Tracheal epithelial cell (primary cell): ENCODE results near the gene KLHL10. TPM values are rescaled to one million over a fixed set of nuclear protein-coding genes. Genes with fewer than 3 reads are reported as not detected.

Source experiments
- total RNA-seq: library from RNA; depleted of rRNA; stranded (reverse); fragments of >200 nt; gene quantifications from 2 replicates; pipeline ENCODE4 v1.2.1, GENCODE V29; 2014

The KLHL10 gene
- total RNA-seq: not detected in 2 replicates

DNA sequence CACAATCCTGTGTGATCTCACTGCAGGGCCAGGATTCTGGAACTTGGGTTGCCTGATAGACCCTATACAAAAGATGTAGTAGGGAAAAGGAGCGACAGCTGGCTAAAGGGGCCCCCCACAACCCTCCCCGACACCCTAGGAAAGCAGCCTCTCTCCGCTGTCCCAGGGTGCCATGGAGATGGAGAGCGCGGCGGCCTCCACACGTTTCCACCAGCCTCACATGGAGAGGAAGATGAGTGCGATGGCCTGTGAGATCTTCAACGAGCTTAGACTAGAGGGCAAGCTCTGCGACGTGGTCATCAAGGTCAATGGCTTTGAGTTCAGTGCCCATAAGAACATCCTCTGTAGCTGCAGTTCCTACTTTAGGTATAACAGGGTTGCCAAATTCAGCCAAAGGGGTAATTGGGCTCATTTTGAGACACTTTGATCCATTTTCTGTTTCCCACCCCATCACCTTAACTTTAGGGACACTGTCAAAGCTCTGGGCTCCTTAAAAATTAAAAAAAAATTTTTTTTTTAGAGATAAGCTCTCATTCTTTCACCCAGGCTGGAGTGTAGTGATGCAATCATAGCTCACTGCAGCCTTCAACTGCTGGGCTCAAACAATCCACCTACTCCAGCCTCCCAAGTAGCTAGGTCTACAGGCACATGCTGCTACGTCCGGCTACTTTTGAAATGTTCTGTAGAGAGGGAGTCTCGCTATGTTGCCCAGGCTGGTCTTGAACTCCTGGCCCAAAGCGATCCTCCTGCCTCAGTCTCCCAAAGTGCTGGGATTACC lies at the start of gene KLHL10:
Gene KLHL10, plus strand, starts transcription at position 65 of the 778 bp plus-strand sequence. Its CDS starts 108 bp downstream, at position 173.

DNA sequence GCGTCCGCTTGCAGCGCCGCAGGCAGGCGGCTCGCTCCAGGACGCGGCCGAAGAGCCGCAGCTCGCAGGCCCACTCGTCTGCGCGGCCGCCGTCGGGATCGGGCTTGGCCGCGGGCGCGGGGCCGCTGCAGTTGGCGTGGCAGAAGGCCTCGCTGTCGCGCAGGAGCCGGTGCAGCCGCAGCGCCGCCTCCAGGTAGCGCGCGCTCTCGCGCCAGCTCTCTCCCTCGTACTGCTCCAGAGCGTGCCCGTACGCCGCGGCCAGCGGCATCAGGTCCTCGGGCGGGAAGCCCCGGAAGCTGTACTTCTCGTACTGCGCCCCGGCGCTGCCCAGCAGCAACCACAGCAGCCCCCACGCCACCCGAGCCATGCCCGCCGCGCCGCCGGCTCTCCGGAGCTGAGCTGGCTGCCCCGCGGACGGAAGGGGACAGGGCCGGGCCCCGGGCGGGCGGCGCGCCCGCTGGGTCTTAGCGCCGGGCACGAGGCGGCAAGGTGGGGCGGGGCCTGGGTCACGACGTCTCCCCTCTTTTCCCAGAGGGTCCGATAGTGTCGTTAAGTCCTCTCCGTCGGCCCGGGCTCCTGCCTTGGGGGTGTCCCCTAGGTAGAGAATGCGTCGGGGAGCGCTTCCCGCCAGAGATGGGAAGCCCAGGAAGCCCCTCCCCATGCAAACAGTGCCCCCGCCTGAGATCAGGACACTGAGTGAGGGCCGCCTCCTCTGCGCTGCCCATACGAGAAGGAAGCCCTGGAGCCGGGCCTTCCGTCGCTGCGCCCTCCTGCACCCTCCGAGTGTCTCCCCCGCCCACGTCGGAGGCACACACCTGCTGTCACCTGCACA lies 25.9 kb upstream of the KLHL10 start, which contains the start of gene P3H4:
Gene P3H4, minus strand, starts transcription at position 401 of the 832 bp plus-strand sequence. Its CDS starts 34 bp downstream, at position 367.

DNA sequence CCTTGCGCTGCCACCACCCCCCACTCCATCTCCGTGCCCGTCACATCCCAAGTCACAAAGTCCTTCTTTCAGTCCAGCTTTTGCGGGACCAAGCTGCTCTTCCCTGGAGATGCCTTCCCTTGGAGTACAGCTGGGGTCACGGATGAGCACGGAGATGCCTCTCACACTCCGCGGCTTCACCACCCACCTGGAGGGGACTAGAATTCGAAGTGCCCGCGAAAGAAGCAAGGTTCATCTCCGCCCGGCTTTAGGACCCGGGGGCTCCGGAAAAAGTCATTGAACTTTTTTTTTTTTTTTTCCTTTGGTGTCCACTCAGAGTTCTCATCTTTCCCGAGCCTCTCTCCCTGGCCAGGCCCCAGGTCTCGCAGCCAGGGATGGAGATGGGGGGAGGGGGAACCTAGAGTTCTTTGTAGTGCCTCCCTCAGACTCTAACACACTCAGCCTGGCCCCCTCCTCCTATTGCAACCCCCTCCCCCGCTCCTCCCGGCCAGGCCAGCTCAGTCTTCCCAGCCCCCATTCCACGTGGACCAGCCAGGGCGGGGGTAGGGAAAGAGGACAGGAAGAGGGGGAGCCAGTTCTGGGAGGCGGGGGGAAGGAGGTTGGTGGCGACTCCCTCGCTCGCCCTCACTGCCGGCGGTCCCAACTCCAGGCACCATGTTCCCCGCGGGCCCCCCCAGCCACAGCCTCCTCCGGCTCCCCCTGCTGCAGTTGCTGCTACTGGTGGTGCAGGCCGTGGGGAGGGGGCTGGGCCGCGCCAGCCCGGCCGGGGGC lies 25.1 kb upstream of the KLHL10 start, which contains the start of gene FKBP10:
Gene FKBP10, plus strand, starts transcription at position 624 of the 771 bp plus-strand sequence. Its CDS starts 31 bp downstream, at position 655.

GRCh38 chr17:41835800-41836549 lies 1.6 kb upstream of the KLHL10 start, which contains the start of gene NT5C3B:
NT5C3B (minus strand) TSS chr17:41836232; CDS start chr17:41836193, 39 bp downstream.

DNA sequence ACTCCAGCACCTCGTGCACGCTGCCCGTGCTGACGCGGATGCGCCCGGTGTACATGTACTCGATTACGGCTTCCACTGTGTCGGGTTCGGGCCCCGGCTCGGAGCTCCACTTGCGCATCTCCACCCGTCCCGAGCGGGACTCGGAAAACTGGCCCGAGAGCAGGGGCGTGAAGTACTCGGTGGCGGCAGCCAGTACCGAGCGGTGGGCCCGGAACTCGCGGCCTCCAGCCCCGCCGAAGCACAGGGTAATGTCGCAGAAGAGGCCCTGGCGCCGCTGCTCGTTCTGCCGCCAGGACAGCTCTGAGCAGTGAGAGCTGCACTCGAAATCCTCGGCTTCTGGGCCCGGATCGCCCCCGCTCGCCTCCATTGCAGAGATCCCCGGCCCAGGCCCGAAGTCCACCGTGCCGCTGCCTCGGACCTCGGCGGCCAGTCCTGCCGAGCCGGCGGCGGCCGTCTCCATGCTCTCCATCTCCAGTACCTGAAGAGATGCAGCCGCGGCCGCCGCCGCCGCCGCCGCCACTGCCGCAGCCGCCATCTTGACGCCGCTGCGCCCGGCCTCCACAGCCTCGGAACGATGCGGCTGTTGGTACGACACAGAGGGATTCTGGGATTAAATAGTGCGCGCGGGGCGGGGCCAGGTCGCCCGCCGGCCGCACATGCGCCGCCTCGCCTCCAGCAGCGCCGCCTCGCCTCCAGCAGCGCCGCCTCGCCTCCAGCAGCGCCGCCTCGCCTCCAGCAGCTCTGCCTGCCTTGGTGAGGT lies 27.4 kb downstream of the KLHL10 start, which contains the start of gene KLHL11:
Gene KLHL11, minus strand, starts transcription at position 588 of the 760 bp plus-strand sequence. Its CDS starts 53 bp downstream, at position 535.

Other genes starting within 250 kb of the KLHL10 start
- 2,720 and 3,196 TPM in 2 replicates for gene KRT16, start 225.1 kb upstream of the KLHL10 start, total RNA-seq
- 21,656 and 29,975 TPM in 2 replicates for gene KRT17, start 213.2 kb upstream of the KLHL10 start, total RNA-seq
- 108 and 179 TPM in 2 replicates for gene EIF1, start 148.9 kb upstream of the KLHL10 start, total RNA-seq
- 2.1 TPM in 1 of 2 replicates, not detected in the other for gene GAST, start 125.5 kb upstream of the KLHL10 start, total RNA-seq
- 1.2 and 1.3 TPM in 2 replicates for gene HAP1, start 103.2 kb upstream of the KLHL10 start, total RNA-seq
- 606 and 732 TPM in 2 replicates for gene JUP, start 51.1 kb upstream of the KLHL10 start, total RNA-seq
- gene P3H4, start 25.9 kb upstream of the KLHL10 start, total RNA-seq: 49.9 and 62.7 TPM in 2 replicates
- 92.1 and 146 TPM in 2 replicates for gene FKBP10, start 24.8 kb upstream of the KLHL10 start, total RNA-seq
- gene NT5C3B, start 1.6 kb upstream of the KLHL10 start, total RNA-seq: 51.8 and 82.3 TPM in 2 replicates
- 30.6 and 40.3 TPM in 2 replicates for gene KLHL11, start 27.6 kb downstream of the KLHL10 start, total RNA-seq
- gene ACLY, start 81.1 kb downstream of the KLHL10 start, total RNA-seq: 106 and 230 TPM in 2 replicates
- gene ODAD4, start 92.8 kb downstream of the KLHL10 start, total RNA-seq: 0.72 TPM in 1 of 2 replicates, not detected in the other
- 22.0 and 36.4 TPM in 2 replicates for gene CNP, start 129.0 kb downstream of the KLHL10 start, total RNA-seq
- gene DNAJC7, start 179.6 kb downstream of the KLHL10 start, total RNA-seq: 41.1 and 48.0 TPM in 2 replicates
- 17.9 and 23.4 TPM in 2 replicates for gene NKIRAS2, start 182.3 kb downstream of the KLHL10 start, total RNA-seq
- 0.48 and 0.64 TPM in 2 replicates for gene C17orf113, start 212.8 kb downstream of the KLHL10 start, total RNA-seq